ENCODE data around the gene LCN1.
"Not testable (repeated sequence)": the region's sequence is repeated elsewhere in the genome, so short reads cannot be mapped to it uniquely, and the experiment has no call there.

LCN1 gene

DNA sequence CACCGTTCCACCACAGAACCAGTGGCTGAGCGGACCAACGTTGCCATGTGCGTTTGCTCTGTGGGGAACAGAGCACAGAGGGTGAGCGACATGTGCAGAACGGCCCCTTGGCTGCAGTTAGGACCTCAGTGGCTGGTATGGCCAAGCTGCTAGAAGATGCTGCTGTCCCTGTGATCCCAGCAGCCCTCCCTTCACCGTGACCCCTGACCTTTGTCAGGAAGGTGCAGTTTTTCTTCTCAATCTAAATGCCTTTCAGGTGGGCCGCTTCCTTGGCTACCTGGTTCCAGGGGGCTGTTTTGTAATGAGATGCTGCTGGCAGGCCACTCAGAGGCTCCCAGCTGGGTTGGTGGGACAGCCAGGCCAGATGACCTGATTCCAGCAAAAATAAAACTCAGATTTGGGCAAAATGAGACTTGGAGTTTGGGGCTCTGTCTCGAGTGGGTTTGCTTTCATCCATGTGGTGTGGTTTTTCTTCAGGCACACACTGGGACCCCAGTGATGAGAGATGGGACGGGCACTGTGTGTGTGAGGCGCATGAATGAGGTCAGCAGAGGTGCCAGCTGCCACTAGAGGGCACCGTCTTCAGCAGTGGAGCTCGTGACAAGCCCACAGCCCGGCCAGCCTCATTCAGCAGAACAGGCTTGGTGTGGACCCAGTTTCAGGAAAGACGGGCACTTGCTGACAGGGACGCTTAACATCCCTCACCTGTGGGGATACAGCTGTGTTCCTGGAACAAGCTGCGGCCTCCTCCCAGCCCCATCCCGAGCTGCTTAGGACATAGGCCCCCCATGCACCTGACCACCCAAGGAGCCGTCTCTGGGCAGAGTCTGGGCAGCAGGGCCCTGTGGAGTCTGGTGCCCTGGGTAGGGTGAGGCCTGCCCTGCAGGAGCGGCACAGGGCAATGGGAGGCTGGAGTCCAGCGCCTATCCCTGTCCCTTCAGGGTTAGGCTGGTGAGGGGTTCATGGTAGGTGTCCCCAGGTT is 16.7 kb upstream of the LCN1 start:
- DNase-seq (ENCODE audit: low read depth in 3 of 3): peak; percentile 28 to 39 (median 29)

DNA sequence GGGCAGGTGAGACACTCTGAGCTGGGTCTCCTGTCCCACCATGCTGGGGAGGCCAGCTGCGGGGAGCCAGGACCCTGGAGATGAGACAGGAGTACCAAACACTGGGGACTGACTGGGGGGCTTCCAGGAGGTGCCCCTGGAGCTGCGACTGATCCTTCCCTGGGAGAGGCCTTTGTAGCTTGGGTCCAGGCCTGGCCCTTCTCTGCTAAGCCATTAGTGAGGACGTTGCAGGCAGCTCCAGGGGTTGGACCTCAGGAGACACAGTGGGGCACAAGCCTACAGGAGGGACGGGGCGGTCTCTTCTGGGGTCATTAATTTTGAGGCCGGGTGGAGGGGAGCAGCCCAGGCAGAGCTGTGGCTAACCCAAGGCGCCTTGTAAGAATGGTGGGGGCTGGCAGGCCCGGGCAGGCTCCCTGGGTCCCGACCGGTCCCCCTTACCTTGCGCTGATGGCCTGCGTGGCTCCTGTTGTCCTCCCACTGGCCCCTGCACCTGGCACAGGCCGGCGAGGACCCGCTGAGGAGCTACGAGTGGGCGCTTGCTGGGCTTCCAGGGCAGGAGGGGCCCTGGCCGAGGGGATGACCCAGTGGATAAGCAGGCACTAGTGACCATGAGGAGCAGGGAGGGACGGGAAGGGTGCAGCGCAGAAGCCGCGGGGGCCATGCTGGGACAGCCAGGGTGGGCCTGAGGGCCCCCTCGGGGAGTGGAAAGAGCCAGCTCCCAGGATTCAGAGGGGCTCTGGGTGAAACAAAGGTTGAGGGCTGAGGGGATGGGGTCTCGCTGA is 15.6 kb upstream of the LCN1 start:
- no peak for DNase-seq (ENCODE audit: low read depth in 3 of 3)

DNA sequence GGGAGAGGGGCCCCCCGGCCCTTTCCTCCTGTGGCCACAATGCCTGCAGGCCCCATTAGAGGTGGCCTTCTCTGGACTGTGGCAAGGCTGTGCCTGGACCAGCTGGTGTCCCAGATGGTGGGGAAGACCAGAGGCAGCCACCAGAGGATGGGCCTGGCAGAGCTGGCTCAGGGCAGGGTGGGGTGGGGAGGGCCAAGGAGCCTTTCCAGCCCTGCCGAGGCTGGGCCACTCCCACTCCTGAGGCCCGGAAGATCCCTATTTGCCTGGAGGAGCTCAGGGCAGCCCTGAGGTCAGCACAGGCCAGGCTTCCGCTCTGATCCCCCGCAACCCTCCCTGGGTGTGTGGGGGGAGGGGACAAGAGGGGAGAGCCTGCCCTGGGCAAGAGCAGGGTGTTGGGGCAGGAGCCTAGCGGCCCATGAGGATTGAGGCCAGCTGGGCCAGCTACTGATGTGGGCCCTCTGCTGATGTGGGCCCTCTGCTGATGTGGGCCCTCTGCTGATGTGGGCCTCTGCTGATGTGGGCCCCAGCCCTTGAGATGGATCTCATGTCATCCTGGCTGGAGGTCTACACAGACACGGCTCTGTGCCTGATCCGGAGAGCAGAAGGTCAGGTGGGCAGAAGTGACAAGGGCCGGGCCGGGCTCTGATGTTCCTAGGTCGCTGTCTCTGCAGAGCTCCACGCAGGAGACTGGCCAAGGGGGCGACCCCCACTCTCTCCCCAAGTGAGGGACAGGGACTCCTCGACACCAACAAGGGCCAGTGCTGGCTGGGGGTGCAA is 14.7 kb upstream of the LCN1 start:
- no peak for DNase-seq (ENCODE audit: low read depth in 3 of 3)

DNA sequence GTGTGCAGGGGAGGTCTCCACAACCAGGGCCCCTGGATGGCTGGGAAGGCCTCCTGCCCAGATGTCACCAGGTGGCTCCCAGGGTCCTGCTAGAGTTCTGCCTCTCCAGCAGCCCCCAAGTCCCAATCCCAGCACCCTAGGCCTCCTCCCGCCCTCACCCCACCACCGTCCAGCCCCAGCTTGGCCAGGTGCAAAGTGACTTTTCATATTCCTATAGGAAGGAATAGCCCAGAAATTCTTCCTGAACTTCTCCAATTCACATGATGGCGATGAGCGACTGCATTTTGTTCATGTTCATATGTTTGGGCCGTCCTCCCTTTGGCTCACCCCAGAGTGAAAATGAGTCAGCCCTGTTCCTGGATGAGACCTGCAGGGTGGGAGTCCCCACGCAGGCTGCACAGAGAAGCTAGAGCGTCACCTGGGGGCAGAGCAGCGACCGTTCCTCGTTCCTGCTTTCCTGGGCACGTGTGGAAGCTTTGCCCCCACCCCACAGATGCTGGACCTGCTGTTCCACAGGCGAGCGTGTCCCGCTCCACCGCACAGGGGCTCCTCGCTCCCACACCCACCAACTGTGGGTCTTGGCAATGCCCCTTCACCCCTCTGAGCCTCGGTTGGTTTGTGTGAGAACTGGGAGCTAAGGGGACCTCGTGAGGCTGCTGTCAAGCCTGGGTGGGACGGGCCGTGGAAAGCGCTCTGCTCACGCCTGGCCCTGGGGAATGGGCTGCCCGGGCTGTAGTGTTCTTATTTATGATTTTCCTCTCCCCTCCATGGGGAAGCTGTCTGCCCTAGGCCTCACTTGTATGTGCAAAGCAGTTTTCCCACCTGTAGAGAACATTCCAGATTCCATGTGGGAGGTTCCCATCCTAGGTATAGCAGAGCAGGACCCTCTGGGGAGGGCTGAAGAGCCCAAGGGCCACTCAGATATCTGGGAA is 13.9 kb upstream of the LCN1 start:
- no peak for DNase-seq (ENCODE audit: low read depth in 3 of 3)

DNA sequence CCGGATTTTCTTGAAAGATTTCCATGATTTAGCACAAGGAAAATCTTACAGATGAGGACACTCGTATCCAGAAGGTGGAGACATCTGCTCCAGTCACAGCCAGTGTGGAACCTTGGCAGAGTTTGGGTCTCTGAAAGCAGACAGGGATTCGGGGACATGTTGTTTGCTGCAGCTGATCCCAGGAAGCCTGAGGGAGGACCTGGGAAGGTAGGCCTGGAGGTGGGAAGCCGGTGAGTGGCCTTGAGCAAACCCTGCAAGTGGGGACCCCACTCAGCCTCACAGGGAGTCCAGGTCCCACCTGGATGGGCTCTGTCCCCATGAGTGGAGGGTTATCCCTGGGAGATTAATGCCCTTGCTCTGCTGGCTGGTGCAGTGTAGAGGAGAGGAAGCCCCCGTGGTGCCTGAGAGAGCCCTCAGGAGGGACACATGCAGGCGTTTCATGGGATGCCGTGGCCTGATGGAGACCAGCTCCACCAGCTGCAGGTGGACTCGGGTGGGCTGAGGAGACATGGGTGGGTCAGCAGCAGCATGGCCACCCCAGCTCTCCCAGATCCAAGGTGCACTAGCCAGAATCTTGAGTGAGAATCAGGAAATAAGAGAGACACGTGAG is 12.9 kb upstream of the LCN1 start:
- no peak for DNase-seq (ENCODE audit: low read depth in 3 of 3)

DNA sequence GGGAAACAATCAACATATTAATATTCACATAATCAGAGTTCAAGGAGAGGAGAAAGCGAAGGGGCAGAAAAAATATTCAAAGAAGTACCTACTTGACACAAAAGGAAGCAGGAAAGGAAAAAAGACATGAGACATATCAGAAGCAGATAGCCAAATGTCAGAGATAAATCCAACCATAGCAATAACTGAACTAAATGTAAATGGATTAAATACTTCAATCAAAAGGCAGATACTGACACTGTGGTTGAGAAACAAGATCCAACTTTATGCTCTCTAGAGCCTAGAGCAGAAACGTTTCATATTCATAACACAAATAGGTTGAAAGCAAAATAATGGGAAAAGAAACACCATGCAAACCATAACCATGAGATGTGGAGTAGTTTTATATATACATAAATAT is 11.8 kb upstream of the LCN1 start:
- DNase-seq (ENCODE audit: low read depth in 3 of 3): no peak

DNA sequence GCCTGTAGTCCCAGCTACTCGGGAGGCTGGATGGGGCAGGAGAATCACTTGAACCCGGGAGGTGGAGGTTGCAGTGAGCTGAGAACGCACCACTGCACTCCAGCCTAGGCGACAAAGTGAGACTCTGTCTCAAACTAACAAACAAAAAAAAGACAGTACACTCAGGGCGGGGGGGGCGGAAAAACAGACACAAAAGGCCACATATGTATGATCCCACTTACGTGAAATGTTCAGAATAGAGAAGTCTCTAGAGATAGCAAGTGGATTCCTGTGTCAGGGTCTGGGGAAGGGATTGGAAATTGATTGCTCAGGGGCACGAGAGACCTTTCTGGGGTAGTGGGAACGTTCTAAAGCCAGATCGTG is 9.0 kb upstream of the LCN1 start:
- no peak for DNase-seq (ENCODE audit: low read depth in 3 of 3)

DNA sequence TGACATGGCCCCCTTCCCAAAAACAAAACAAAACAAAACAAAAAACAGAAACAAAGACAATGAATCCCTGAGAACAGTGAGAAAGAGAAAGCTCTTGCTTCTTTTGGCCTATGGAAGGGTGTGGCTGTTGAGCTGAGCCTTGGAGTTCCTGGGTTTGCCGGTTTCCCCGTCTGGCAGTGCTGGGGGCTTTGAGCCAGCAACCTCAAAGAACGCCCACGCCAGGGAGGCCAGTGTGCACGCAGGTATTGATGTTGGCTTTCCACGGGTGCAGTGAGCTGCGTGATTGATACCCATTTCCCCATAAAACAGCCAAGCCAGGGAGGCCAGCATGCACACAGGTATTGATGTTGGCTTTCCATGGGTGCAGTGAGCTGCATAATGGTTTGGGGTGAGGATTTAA is 8.3 kb upstream of the LCN1 start:
- DNase-seq (ENCODE audit: low read depth in 3 of 3): no peak

DNA sequence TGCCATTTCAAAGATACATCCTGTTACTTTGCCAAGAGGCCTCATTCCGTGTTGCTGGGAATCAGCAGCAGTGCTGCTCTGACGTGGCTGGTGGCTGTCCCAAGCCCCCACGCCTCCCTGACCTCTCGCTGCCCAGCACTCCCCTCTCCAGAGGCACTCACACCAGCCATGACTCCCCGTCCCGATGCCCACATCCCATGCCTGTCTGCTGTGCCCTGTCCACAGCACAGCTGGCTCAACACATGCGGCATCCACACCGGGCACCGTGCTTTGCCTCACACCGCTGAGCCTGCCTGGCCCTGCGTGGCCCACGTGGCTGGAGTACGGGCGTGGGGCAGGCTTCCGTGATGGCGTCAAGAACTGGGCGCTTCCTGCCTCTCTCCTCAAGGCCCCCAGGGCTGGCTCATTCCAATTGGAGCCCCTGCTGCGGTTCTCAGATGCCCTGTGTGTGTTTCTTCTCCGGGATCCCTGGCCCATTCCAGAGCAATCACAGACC is 7.8 kb upstream of the LCN1 start:
- no peak for DNase-seq (ENCODE audit: low read depth in 3 of 3)

DNA sequence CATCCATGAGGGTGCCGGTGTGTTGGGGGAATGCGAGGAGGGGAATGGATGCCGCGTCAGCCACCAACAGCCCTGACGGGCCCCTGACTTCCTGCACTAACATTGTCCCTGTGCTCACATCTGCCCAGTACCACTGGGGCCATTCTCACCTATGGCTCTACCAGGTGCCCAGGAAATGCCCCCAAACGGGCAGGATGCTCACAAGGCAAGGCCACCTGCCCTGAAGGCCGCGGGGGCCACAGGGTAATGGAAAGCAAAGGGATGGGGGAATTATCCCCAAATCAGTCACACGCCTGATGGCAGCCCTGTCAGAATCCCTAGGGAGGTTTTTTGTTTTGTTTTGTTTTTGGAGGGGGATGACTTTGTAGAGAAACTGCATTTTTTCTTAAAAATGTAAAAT is 7.3 kb upstream of the LCN1 start:
- DNase-seq (ENCODE audit: low read depth in 3 of 3): not testable (repeated sequence)

DNA sequence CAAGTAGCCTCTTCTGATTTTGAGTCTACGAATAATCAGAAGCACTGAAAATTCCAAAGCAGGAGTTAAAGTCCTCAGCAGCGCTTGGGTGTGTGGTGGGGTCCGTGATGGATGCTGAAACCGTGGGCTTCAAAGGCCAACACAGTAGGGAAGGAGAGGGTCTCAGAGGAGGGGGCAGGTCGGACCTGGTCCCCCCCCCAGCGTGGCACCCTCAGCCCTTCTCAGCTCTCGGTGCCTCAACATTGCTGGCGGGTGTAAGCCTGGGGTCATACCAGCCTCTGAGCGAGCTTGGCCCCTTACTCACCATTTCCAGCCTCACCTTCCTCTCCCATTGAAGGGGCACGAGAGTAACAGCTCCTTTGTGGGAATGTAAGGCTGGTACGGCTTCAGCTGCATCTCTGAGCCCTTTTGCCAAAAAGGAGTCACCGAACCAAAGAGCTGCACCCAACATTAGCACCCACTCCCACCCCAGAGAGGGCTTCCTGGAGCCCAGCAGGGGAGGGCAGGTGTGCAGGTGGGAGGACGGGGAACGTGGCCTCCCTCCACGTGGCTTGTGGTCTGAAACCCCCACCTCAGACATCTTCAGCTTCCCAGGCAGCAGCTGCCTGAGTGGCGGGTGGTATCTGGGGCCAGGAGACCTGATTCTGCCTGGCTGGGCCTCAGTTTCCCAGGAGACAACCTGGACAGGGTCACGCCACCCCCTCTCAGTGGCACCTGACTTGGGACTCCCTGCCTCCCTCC is 6.7 kb upstream of the LCN1 start:
- no peak for DNase-seq (ENCODE audit: low read depth in 3 of 3)

DNA sequence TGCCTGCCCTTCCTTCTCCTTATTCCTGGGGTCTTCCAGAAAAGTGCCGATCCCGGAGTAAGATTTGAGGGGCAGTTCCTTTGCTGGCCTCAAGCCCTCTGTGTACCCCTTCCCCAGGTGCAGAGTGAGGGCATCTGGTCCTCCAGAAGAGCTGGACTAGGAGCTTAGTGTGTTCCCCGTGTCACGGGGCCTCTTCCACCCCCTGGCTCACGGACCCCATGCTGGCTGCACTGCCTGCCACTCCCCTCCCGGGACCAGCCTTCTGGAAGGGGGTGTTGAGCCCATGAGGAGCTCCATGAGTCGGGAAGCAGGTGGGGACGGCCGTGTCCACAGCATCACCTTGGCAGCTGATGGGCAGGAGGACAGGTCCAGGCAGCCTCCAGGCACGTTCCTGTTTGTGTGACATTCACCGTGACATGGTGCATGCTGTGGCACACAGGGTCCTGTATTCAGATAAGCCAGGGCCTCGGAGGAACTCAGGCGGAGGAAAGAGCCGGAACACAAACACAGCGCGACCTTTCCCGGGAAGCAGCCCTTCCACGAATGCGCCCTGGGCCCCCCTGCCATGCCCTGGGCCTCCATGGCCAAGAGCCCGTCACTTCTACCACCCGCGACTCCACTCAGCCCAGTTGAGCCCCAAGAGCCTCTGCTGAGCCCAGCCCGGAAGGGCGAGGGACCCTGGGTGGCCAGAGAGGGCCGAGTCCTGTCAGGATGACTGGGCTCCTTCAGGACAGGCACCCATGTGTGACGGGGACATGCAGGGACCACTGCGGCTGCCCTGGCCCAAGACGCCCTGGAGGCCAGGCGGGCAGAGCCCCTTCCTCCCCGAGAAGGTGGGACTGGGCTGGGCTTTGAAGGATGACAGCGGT is 5.9 kb upstream of the LCN1 start:
- no peak for DNase-seq (ENCODE audit: low read depth in 3 of 3)

DNA sequence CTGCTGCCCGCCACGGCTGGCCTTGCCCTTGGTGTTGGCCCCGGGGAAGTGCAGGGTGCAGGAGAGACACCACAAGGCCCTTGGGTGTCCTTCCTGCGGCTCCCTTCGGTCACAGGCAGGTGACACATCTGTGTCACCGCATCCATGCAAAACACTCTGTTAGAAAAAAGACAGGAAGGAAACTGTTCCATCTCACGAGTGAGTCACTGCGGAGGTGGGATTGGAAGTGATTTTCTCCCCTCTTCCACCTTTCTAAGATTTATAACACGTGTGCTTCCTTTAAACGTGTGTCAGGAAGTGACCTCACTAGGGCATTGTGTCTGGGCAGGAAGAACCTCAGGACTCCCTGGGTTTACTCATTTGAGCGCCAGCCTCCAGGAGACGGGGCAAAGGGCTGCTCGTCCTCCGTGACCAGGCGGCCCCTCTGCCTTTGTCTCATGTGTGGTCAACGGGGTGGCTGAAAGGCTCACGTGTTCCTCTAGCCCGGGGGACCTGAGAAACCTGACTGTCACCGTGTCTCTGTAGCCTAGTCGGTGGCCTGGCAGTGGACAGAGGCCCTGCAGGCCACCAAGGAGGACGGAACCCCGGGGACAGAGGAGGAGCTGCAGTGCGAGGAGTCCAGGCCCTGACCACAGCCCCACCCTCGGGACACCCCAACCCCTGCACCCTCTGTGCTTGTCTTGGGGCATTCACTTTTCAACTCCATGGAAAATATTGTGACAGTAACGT is 4.9 kb upstream of the LCN1 start:
- no peak for DNase-seq (ENCODE audit: low read depth in 3 of 3)

DNA sequence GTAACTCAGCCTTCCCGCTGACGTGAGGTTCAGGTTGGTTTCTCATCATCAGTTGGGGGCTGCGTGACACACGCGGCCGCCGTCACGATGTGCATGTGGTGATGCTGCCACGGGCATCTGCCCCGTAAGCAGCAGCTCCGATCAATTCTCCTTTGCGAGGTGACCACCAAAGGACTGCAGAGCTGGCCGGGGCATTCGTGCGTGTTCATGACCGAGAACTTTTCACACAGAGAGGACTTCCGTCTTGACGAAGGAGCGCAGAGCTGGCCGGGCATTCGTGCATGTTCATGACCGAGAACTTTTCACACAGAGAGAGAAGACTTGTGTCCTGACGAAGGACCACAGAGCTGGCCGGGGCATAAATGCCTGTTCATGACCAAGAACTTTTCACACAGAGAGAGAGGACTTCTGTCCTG is 3.8 kb upstream of the LCN1 start:
- DNase-seq (ENCODE audit: low read depth in 3 of 3): no peak

DNA sequence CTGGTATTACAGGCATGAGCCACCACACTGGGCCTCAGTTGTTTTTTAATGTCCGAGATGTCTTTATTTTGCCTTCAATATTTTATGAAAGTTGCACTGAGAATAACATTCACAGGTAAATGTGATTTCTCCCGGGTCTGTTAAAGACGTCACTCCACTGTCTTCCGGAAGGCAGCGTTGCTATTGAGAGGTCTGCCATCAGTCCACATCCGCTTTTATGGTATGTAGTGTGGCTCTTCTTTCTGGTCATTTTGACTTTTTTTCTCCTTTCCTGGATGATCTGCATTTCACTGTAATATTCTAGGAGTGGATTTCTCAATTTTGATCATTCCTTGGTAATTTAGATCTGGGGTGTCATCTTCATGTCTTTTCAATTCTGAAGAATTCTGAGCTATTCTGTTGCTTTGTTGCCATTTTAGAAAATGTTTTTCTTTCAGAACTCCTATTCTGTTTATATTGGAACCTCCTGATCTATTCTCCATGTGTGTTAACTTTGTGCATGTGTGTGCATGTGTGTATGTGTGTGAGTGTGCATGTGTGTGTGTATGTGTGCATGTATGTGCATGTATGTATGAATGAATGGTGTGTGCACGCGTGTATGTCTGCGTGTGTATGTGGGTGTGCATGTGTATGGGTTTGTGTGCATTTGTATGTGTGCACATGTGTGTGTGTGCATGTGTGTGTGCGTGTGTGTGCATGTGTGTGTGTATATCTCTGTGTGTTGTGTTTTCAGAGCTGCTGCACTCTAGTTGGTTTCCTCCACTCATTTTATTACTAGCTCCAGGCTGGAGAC is 1.9 kb upstream of the LCN1 start:
- DNase-seq (ENCODE audit: low read depth in 3 of 3): no peak

DNA sequence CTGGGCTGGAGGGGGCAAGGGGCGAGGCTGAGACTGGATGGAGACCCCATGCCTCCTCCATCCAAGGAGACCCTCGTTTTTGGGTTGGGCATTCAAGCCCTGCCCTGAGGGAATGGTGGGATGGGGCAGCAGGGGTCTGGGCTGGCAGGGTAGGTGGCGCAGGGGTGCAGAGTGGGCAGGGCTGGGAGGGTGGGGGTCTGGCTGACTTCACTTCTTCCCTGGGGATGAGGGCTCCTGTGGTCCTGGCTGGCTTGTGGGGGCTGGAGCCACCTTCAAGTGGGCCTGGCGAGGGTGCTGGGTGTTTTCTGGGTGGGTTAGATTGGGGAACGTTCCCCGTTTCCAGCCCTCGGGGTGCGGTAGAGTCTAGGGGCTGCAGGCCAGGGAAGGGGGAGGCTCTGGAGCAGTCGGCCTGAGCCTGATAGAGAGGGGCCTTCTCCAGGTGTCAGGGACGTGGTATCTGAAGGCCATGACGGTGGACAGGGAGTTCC is 412 bp downstream of the LCN1 start:
- DNase-seq (ENCODE audit: low read depth in 3 of 3): no peak
